Thyroid gland (tissue), 4 donors: ENCODE data around the gene ASIC4.

Source experiments
- CTCF ChIP-seq, 6 experiments: fragments of 200-600 bp in 3 of 6; fragments of 450-650 bp in 3 of 6; sonication (generic) in 3 of 6; IDR thresholded peaks; one replicate each; pipeline ENCODE4 v1.5.1; 2016 to 2019; ENCODE audit warnings: antibody characterized with exemption in 6 of 6, mild to moderate bottlenecking in 2 of 6, inconsistent platforms in 1 of 6, moderate library complexity in 1 of 6
- POLR2A ChIP-seq, 2 donors: fragments of 450-650 bp; IDR thresholded peaks; one replicate each; pipeline ENCODE4 v1.6.1; 2017; ENCODE audit warnings: antibody characterized with exemption in 2 of 2, mild to moderate bottlenecking in 2 of 2, moderate library complexity in 1 of 2

- TF ChIP-seq CTCF (IDR thresholded peaks at IDR 0.05), result no peak
- no peak for TF ChIP-seq POLR2A (IDR thresholded peaks at IDR 0.05)
These were observed 30.6 kb upstream of the ASIC4 start for GRCh38 chr2:219483451-219484342.
